Inflammatory macrophage treated with lipopolysaccharide for 1 hour (primary cell): Measurements from ENCODE around the gene CACNA1G.

Experiments used
- DNase-seq, 2 donors: peaks; one replicate each; pipeline ENCODE4 v3.0.0-alpha.2; 2020 to 2022

Gene CACNA1G

DNA sequence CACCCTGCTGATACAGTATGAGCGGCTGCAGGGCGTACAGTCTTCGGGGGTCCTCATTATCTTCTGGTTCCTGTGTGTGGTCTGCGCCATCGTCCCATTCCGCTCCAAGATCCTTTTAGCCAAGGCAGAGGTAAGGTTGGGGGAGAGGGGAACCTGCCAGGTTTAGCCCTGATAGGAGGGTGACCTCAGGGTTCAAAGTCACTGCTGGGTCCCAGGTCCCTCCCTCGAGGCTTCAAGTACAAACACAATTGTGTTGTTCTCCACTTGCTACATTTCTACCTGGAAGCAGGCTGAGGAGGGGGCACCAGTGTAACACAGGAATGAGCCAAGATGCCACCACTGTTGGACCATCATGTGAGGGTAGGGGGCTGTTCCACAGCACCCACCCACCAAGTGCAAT is 96.5 kb downstream of the CACNA1G start:
- DNase-seq: no peak

- DNase-seq: no peak
These were observed 97.1 kb downstream of the CACNA1G start for GRCh38 chr17:50657627-50658026.

- DNase-seq: no peak
These were observed 98.1 kb downstream of the CACNA1G start for GRCh38 chr17:50658616-50659015.

GRCh38 chr17:50659179-50659578 is 98.7 kb downstream of the CACNA1G start:
- no peak for DNase-seq

- peak in 1 of 2 donors; percentile 37 for DNase-seq
These were observed 99.7 kb downstream of the CACNA1G start for GRCh38 chr17:50660042-50660886.

GRCh38 chr17:50660887-50661345 is 100.4 kb downstream of the CACNA1G start:
- DNase-seq: peak in 1 of 2 donors; percentile 14

GRCh38 chr17:50661348-50661747 is 100.8 kb downstream of the CACNA1G start:
- no peak for DNase-seq

- DNase-seq: peak; percentile 71 to 82
These were observed 101.4 kb downstream of the CACNA1G start for GRCh38 chr17:50661795-50662391.

- DNase-seq: no peak
These were observed 102.2 kb downstream of the CACNA1G start for GRCh38 chr17:50662632-50663225.

GRCh38 chr17:50663812-50664374 is 103.4 kb downstream of the CACNA1G start:
- no peak for DNase-seq

DNA sequence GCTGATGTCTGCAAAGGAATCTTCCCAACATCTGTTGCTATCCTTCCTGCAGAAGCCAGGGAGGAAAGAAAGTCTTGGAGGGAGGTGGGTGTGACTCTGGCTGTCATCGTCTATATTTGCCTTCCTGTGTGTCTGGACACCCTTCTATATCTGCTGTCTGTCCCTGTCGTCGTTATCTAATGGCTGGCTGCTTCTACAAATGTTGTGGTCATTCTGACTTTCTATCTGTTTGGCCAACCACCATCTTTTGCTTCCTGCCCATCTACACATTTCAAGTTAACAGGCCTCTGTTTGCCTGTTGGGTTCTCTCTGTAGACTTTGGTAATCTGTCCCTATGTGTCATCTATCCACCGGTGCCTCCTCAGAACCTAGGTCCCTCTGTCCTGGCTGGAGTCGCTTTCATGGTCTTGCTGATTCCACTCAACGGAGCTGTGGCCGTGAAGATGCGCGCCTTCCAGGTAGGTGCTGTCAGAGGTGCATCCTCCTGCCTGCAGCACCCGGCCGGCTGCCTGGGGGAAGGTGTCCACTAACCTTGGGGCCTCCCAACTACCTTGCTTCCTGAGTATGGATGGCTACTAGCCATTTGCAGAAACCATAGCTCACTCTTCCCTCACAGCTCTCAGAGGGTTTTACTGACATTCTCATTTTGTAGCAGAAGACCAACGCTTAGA is 104.4 kb downstream of the CACNA1G start:
- no peak for DNase-seq

DNA sequence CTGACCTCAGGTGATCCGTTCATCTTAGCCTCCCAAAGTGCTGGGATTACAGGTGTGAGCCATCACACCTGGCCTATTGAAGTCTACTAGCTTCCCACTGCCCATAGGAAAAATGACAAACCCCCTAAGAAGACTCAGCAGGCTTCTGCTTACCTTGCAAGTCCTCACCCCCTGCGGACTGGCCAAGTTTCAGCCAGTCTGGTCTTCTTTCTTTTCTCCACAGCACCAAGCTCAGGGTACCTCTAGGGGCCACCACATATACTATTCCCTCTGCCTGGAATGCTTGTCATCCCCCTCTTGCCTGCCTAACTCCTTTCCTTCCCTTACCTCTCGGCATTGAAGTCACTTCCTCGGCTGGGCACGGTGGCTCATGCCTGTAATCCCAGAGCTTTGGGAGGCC is 105.3 kb downstream of the CACNA1G start:
- DNase-seq: no peak

DNA sequence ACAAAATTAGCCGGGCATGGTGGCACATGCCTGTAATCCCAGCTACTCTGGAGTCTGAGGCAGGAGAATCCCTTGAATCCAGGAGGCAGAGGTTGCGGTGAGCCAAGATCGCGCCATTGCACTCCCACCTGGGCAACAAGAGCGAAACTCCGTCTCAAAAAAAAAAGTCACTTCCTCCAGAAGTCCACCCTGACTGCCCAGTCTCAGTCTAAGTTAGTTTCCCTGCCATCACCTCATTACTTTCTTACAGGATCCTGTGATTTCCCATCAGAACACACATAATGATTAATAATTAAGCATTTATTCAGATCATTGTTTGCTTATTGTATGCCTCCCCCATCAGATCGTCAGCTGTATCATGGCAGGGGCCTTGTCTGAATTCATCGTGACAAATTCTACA is 105.8 kb downstream of the CACNA1G start:
- no peak for DNase-seq

- DNase-seq: no peak
These were observed 106.9 kb downstream of the CACNA1G start for GRCh38 chr17:50667259-50668024.

GRCh38 chr17:50668025-50668837 is 107.7 kb downstream of the CACNA1G start:
- no peak for DNase-seq

DNA sequence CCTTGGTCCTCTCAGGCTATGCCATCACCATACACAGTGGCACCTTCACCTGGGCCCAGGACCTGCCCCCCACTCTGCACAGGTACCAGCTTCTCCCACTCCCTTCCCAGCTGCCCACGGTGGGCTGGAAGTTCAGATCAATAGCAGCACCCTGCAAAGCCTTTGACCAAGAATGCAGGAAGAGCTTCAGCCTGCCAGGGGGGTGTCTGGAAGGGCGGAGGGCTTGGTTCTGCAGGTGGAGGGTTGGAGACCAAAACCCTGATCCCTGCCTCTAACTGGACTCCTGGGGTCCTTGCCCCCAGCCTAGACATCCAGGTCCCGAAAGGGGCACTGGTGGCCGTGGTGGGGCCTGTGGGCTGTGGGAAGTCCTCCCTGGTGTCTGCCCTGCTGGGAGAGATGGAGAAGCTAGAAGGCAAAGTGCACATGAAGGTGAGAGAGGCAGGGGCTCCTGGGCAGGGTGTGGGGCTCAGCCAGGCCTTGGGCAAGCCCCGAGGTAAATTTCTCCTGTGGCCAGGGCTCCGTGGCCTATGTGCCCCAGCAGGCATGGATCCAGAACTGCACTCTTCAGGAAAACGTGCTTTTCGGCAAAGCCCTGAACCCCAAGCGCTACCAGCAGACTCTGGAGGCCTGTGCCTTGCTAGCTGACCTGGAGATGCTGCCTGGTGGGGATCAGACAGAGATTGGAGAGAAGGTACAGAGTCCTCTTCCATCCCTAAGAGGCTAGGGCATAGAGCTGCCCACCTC is 108.5 kb downstream of the CACNA1G start:
- DNase-seq: no peak

DNA sequence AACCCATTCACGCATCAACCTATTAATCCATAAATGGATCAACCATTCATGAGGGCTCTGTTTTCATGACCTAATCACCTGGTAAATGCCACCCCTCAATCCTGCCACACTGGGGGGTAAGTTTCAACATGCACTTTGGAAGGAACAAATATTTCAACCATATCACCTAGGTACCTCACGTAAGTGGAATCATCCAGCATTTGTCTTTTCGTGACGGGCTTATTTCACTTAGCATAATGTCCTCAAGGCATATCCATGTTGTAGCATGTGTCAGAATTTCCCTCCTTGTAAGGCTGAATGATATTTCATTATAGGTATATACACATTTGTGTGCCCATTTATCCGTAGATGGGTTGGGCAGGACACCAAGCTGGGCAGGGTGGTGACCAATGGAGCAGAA is 111.6 kb downstream of the CACNA1G start:
- no peak for DNase-seq

- DNase-seq: no peak
These were observed 112.5 kb downstream of the CACNA1G start for GRCh38 chr17:50672831-50673551.

DNA sequence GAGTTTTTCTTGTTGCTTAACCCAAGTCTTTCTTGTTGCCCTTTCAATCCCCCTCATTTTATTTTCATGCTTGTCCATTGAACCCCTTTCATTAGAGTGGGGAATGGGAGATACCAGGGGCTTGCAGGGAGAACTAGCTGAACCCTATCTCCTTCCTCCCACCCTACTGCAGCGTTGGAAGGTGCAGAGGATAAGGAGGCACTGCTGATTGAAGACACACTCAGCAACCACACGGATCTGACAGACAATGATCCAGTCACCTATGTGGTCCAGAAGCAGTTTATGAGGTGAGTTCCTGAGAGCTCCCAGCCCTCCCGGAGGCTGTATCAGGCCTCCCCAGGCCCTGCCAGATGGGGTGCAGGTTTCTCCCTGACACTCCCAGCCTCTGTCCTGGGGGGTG is 114.7 kb downstream of the CACNA1G start:
- DNase-seq: no peak

- DNase-seq: no peak
These were observed 115.1 kb downstream of the CACNA1G start for GRCh38 chr17:50675627-50676026.
